AG20443 (cell line): ENCODE measurements around the gene ZDHHC6.
A peak's percentile ranks its signal among the peaks of the same experiment; 100 is the strongest.
"Not testable (repeated sequence)": the region's sequence is repeated elsewhere in the genome, so short reads cannot be mapped to it uniquely, and the experiment has no call there.

ENCODE experiments used
- DNase-seq: peaks from one replicate; pipeline ENCODE4 v3.0.0; 2012; ENCODE audit warnings: low spot score, mixed read lengths

The ZDHHC6 gene, protein sequence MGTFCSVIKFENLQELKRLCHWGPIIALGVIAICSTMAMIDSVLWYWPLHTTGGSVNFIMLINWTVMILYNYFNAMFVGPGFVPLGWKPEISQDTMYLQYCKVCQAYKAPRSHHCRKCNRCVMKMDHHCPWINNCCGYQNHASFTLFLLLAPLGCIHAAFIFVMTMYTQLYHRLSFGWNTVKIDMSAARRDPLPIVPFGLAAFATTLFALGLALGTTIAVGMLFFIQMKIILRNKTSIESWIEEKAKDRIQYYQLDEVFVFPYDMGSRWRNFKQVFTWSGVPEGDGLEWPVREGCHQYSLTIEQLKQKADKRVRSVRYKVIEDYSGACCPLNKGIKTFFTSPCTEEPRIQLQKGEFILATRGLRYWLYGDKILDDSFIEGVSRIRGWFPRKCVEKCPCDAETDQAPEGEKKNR

DNA sequence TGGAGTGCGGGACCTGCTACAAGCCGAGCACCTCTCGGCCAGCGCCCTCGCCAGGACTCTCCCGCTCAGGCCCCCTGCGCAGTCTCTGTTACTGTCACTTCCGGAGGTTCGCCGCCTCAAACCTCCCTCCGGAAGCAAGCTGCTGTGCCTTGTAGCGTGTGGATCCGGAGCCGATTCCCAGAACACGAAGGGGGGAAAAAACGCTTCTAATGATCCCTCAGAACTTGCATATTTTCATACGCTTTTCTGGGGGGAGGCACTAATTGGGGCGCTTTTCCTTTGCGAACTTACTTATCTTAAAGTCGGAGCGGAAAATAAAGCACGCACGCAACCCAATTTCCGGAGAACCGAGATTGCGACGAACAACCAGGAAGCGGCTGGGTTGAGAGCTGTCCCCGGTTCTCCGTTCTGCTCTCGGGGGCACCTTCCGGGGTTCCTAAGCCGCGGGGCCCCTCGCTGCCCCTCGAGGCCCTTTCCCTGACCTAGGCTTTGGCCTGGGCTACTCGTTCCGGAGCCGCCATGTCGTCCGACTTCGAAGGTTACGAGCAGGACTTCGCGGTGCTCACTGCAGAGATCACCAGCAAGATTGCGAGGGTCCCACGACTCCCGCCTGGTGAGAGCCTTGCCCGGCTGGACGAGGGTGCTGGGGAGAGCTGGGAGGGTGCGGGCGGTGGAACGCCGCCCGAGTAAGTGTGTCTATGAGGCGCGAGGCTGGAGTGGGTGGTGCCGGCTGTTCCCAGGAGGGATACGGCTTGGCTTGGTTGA, at the start of gene ZDHHC6, which contains the start of gene VTI1A:
TSS of gene ZDHHC6 (minus strand) at position 60 of the 765 bp plus-strand sequence. CDS start 1,478 bp downstream, outside the sequence.
TSS of gene VTI1A (plus strand) at position 361 of the 765 bp plus-strand sequence. CDS start at position 520, 159 bp downstream.
- DNase-seq, result peak; percentile 93

- no peak for DNase-seq
Observed at GRCh38 chr10:112492736-112493135, 46.0 kb upstream of the ZDHHC6 start.

GRCh38 chr10:112491144-112491543, 44.4 kb upstream of the ZDHHC6 start:
- no peak for DNase-seq

DNA sequence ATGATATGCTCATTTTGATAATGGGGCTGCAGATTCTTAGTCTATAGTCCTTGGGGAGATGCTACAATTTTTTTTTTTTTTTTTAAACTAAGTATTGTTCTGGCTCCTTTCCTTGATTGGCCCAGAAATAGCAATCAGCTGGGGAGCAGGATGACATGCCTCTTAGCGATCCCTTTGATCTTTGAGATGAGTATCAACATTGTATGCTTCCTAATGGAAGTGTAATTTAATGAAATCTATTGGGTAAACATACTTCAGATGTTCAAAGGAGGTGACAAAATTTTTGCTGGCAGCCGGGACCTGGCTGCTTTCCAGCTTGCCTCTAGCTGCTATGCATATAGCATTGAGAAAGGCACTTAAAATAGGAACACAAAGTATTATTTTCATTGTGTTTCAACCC, 43.8 kb upstream of the ZDHHC6 start:
- DNase-seq, result no peak

GRCh38 chr10:112487964-112488363, 41.2 kb upstream of the ZDHHC6 start:
- no peak for DNase-seq

GRCh38 chr10:112484399-112484798, 37.7 kb upstream of the ZDHHC6 start:
- DNase-seq, result no peak

DNA sequence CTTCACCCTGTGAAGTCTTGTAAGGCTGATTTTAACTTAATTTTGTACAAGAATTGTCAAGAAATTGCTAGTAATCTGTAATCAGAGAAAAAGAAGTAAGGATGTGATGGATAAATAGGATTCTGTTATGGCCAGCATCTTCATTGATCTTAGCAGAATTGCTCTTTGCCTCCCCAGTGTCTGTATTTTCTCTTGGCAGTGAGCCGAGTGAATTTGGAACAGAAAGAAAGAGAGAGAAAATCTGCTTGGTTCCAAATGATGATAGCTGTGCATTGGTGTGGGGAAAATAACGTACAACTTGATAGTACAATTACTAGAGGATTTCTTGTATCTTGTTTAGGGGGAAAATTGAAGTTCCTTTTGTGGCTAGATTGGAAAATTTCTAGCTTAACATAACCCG, 34.9 kb upstream of the ZDHHC6 start:
- DNase-seq, result no peak

DNA sequence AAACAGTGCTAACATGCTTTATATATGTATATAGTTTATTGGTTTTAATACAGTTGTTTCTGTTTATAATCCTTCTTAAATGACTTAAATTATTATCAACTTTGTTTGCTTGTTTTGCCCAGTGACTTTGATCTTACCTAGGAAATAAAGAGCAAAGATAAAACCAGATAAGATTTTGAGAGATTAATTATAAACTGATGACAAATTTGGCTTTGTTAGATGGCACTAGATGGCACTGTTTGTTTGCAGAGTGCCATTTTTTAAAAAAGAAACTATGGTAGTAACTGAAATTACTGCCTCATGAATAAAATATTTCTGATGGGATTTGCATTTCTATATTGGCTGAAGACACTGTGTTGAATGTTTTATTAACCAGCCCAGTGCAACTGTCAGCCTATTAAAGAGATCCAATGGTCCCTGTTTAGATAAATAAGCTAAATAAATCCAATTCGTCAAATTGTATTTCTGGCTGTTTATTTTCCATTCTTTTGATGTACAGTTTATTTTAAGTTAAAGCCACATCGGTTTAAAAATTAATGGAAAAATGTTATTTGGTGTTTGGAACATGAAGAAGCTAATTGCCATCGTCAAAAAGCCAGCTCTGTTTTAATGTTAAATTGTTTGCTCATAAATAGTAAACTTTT, 29.0 kb upstream of the ZDHHC6 start:
- DNase-seq, result peak; percentile 15

DNA sequence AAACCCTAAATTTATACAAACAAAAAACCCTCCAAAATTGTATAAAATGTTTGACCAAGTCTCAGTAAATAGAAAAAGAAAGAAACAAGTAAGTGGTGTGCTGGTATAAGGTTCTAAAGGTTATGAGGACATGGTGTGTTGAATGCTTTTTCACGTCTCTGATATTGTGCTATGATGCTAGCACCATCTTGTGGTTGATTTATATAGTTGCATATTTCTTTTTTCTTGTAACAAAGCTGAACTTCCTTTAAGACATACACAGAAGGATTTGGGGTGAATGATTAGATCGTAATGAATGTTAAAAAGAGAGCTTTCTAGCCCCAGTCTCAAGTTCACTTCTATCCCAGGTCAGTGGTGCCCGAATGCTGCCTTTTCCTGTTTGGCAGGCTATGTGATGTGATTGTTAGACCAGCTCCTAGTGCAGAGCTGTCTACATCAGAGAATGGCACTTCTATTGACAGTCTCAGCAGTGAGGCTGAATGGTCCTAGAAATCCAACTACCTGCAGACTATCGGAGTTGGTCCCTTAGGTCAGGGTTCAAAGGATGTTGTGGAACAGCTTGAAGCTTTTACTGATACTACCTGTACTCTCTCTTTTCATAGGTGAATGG, 25.3 kb upstream of the ZDHHC6 start:
- DNase-seq, result peak; percentile 64

DNA sequence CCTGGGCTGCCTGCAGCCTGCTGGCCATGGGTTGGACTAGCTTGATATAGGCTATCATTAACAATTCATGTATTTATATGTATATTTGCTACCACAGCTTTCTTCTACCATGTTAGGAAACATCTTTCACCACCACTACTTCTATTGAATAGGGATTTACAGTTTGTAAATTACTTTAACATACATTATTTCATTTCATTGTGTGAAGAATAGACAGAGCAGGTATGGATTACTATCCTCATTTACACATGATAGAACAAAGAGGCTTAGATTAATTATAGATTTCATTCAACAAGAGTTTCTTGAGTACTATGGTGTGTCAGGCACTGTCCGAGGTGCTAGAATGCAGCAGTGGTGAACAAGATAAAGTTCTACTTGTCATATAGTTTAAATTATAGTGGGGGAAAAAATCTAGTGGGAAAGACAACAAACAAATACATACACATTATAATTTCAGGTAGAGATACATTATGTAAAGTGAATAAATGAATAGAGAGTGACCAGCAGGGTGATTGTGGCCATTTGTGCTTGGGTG, 20.9 kb upstream of the ZDHHC6 start:
- no peak for DNase-seq

GRCh38 chr10:112466802-112467201, 20.1 kb upstream of the ZDHHC6 start:
- no peak for DNase-seq

GRCh38 chr10:112465299-112465883, 18.7 kb upstream of the ZDHHC6 start:
- no peak for DNase-seq

DNA sequence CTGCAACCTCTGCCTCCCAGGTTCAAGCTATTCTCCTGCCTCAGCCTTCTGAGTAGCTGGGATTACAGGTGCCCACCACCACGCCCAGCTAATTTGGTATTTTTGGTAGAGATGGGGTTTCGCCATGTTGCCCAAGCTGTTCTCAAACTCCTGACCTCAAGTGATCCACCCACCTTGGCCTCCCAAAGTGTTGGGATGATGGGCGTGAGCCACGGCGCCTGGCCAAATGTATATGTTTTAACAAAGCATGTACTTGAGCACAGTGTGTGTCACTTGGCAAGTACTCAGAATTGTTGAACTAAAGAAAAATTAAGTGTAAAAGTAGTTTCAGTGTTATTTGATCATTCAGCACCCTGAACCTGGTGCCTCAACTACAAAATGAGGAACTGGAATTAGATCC, 17.4 kb upstream of the ZDHHC6 start:
- not testable (repeated sequence) for DNase-seq

DNA sequence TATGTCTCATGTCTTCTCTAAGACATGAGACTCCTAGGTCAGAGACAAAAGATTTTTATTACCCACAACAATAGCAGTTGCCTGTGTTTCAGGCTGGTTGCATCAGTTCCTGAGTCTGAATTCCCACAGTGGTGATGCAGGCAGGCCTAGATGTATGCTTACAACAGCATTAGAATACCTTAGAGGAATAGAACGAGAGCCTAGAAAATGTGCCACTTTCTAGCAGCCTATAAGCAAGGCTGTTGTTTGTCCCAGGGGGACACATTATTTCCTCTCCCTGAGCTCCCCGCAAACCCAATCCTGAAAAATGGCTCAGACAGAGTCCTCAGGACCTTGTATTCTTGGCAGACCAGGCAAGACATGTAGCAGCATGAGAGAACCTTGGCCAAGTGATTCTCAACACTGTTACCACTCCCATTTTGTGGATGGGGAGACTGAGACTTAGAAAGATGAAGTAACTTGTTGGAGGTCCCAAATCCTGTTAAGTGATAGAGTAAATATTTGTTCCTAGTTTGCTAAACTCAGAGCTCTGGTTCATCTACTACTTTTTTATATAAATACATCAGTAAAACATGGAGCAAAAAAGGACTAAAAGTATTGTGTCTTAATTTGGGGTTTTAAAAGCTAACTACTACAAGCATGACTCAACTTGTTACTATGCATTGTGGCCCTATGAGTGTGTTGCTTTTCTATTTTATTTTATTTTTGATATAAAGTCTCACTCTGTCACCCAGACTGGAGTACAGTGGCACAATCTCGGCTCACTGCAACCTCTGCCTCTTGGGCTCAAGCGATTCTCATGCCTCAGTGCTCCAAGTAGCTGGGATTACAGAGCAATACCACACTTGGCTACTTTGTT, 14.5 kb upstream of the ZDHHC6 start:
- DNase-seq, result peak; percentile 30

GRCh38 chr10:112460366-112460765, 13.7 kb upstream of the ZDHHC6 start:
- DNase-seq, result no peak

DNA sequence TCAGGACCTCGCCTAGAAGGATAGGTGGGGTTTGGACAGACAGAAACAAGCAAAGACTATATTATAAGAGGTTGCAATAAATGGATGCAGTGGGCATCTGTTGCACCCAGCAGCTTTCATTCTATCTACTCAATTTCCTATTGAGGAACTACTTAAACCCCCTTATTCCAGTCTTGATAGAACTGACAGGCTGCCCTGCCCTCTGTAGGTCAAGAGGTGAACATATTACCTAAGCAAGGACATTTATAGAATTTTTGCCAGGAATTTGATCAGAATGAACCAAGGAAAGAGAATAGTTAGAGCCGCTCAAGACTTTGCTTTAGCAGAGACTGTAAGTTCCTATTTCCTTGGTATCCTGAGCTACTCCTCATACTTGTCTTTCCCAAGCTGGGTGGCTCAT, 9.8 kb upstream of the ZDHHC6 start:
- DNase-seq, result no peak

- DNase-seq, result no peak
Observed at GRCh38 chr10:112454910-112455779, 8.4 kb upstream of the ZDHHC6 start.

DNA sequence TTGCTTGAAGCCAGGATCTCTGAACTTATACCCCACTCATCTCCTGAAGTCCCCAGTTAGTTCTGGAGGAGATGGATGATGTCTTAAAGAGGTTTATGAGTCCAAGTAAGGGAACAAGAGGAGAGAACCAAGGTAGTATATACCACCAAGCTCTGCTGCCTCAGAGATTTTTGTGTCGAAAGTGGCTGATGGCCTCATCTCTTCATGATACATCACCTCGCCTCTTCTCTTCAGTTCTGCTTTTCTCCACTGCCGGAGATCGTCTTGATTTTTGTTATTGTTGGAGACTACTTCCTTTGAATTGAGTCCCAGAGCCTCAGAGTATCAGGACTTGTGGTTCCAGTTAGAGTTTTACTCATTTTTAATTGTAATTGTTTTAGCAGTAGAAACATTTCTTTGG, 2.2 kb upstream of the ZDHHC6 start:
- DNase-seq, result no peak

- no peak for DNase-seq
Observed at GRCh38 chr10:112447620-112447928, 860 bp upstream of the ZDHHC6 start.
